Fibroblast of skin of scalp (primary cell): ENCODE results near the gene MRPL22.
"Not testable (repeated sequence)": the region's sequence is repeated elsewhere in the genome, so short reads cannot be mapped to it uniquely, and the experiment has no call there.

Experiments used
- DNase-seq: peaks from one replicate; pipeline ENCODE4 v3.0.0-alpha.2; 2013

MRPL22 gene

GRCh38 chr5:154943527-154943926 lies 2.7 kb downstream of the MRPL22 start:
- no peak for DNase-seq

- no peak for DNase-seq
Observed at GRCh38 chr5:154944716-154945115, 3.8 kb downstream of the MRPL22 start.

GRCh38 chr5:154945695-154946301 lies 4.9 kb downstream of the MRPL22 start:
- no peak for DNase-seq

- no peak for DNase-seq
Observed at GRCh38 chr5:154947778-154948177, 6.9 kb downstream of the MRPL22 start.

GRCh38 chr5:154948313-154948712 lies 7.4 kb downstream of the MRPL22 start:
- DNase-seq, result no peak

- DNase-seq, result no peak
Observed at GRCh38 chr5:154949781-154950180, 8.9 kb downstream of the MRPL22 start.

- no peak for DNase-seq
Observed at GRCh38 chr5:154956712-154957111, 15.8 kb downstream of the MRPL22 start.

GRCh38 chr5:154962494-154962893 lies 21.6 kb downstream of the MRPL22 start:
- DNase-seq, result no peak

- no peak for DNase-seq
Observed at GRCh38 chr5:154966081-154966841, 25.4 kb downstream of the MRPL22 start.

GRCh38 chr5:154966874-154967273 lies 26.0 kb downstream of the MRPL22 start:
- no peak for DNase-seq

GRCh38 chr5:154967421-154968024 lies 26.6 kb downstream of the MRPL22 start:
- no peak for DNase-seq

- no peak for DNase-seq
Observed at GRCh38 chr5:154968953-154969352, 28.1 kb downstream of the MRPL22 start.

- no peak for DNase-seq
Observed at GRCh38 chr5:154970759-154971158, 29.9 kb downstream of the MRPL22 start.

- peak; percentile 53 for DNase-seq
Observed at GRCh38 chr5:154971501-154971900, 30.6 kb downstream of the MRPL22 start.

GRCh38 chr5:154972476-154973080 lies 31.7 kb downstream of the MRPL22 start:
- peak; percentile 54 for DNase-seq

GRCh38 chr5:154976082-154976481 lies 35.2 kb downstream of the MRPL22 start:
- DNase-seq, result not testable (repeated sequence)

- DNase-seq, result peak; percentile 13
Observed at GRCh38 chr5:154977409-154977808, 36.5 kb downstream of the MRPL22 start.

GRCh38 chr5:154978294-154978693 lies 37.4 kb downstream of the MRPL22 start:
- not testable (repeated sequence) for DNase-seq

GRCh38 chr5:154984946-154985516 lies 44.2 kb downstream of the MRPL22 start:
- no peak for DNase-seq

- no peak for DNase-seq
Observed at GRCh38 chr5:154986151-154986550, 45.3 kb downstream of the MRPL22 start.

- DNase-seq, result no peak
Observed at GRCh38 chr5:154989626-154990025, 48.8 kb downstream of the MRPL22 start.

GRCh38 chr5:154993461-154993860 lies 52.6 kb downstream of the MRPL22 start:
- no peak for DNase-seq

- DNase-seq, result no peak
Observed at GRCh38 chr5:154995679-154996078, 54.8 kb downstream of the MRPL22 start.
